Stimulated activated CD4-positive, alpha-beta T cell treated with anti-CD3 and anti-CD28 coated beads, Interleukin-12 subunit alpha, Interleukin-12 subunit beta, amount 100 ng/mL, for 4 hours (primary cell): ENCODE data around the gene LRRC18.
A peak's percentile ranks its signal among the peaks of the same experiment; 100 is the strongest.

Source experiments
- DNase-seq: peaks from one replicate; pipeline ENCODE4 v3.0.0-alpha.2; 2020

LRRC18 gene

DNA sequence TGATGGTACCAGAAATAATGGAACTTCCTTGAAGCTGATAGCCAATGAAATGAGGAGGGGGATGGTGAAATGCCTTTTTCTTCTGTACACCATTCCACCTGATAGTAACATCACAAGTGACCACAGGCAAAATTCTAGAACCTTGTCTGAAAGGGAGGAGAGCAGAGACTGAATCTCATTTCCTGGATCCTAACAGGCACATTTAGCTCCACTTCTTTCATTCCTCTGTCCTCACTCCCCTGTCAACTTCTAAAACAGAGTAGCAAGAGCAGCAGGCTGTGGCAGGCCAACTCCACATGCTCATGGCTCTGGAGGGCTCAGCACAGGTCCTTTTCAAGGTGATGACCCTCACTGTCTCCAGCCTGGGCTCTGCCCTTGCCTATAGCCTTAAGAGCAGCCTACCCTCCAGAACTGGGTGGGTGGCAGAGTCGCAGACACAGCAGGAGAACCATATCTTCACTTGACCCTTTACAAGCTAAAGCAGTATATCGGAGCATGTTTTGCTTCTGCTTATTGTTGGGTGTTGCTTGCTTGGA is at the start of gene LRRC18:
LRRC18 (minus strand) TSS at position 51 of the 536 bp plus-strand sequence. CDS start 25,685 bp downstream, outside the sequence.
- no peak for DNase-seq

DNA sequence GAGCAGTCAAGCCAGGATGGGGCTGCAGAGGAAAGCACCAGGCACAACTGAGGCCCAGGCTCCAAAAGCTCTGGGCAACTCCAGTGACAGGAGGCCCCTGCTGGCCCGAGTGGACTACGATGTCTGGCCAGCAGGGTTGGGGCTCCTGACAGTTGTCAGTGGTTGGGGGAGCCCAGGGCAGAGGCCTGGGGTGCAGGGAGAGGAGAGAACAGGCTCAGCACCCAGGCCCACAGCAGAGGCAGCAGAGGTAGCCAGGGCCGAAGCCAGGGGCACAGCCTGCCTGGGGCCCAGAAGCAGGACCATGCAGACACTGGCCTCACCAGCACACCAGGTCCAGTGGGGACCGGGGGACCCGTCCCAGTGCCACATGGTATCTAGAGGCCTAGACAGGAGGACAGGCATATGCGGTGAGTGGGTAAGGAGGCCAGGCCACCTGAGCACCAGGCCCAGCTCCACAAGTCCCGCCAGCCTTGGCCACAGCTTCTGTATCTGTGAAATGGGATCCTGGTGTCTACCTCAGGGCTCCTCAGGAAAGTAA is 46.0 kb upstream of the LRRC18 start:
- no peak for DNase-seq

DNA sequence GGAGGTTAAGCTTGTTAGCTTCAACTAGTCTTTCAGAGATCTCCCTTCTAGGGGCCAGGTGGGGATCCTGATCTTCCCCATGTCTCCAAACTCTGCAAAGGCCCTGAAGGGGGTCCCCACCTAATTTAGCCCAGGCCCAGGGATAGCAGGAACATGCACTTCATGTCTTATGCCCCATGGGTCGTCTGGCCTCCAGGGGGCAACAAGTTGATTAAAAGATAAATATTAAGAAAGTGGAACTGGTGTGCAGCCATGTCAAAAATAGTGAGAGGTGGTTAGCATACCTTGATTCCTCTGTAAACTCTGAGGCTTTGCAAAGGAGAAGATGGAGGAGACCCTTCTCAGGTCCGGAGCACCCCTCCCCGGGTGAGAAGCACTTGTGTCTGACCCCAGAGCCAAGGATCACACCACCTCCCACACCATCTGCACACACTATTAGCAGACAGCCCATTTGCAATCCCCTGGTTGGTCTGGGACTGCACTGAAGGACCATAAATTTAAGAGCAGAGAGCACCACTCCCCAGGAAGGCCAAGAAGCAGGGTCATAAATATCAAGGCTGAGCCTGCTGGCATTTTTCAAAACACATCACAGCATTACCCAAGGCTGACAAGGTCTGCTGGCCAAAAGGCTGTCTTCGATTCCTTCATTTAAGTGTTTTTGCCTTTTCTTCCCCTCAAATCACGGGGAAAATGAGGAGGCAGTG is 44.2 kb upstream of the LRRC18 start:
- DNase-seq: no peak

DNA sequence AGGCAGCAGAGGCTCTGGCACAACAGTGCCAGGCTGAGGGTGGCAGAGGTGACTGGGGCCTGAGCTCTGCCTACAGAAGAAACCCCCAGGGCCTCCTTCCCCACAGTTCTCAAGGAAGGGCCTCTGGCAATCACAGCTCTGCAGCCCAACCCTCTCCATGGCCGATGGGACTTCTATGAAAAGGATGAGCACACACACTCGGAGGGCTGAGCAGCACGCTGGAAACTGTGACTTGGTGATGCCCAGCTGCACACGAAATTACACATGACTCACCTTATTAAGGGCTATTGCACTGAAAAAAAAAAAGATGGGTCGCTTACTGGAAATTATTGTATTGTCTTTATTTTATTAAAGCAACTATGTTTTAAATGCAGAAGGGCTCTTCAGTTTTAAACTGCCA is 42.9 kb upstream of the LRRC18 start:
- no peak for DNase-seq

DNA sequence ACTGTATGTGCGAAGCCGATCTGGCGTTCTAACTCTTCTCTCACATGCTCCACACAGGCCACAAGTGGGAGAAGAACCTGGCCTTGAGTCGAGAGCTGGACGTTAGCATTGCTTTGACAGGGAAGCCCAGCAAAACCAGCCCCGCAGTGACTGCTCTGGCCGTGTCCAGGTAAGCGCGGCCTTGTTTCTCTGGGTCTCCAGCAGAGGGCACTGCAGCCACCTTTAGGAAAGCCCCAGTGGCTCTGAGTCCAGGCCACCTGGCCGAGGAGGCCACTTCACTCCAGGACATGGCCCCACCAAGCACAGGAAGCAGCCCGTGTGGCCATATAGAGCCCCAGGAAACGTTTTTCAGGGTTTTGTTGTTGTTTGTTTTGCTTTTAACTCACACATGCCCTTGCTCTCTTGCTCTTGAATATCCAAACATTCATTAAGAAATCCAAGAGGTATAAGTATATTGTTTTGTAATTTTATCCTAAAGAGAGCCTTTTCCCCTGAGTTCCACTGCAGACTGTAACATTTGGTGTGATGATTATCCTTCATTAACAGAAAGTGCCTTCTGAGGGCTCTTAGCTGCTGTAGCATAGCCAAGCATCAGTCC is 41.8 kb upstream of the LRRC18 start:
- peak; percentile 12 for DNase-seq

DNA sequence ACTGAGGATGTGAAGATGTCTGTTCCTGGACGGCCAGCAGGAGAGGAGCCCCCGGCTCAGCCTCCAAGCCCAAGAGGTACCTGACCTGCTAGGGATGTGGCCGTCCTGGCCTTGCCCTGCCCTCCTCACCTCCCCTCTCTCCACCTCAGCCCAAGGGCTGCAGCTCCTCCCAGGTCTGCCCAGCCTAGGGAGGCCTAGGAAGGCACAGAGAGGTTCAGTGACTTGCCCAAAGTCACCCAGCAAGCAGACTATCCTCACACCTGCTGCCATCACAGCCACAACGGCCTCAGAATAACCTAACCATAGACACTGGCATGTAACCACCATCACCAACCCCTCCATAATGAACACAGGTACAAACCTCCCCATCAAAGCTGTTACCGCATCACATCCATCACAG is 38.7 kb upstream of the LRRC18 start:
- DNase-seq: no peak

DNA sequence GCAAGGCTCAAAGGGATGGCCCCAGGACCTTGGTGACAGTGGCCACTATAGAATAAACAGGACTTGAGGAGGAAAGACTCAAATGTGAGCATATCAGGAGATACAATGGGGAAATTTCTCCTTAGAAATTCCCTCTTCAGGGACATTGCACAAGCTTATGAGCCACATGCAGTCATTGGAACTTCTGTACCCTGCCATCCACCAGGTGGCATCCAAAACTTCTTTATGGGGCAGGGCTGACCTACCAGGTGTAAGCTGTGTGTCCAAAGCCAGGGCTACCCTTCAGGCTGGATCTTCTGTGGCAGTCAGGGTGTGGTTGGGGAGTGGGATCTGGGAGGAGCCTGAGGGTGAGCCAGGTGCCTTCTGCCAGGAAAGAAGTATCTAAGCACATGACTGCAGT is 36.6 kb upstream of the LRRC18 start:
- DNase-seq: no peak

DNA sequence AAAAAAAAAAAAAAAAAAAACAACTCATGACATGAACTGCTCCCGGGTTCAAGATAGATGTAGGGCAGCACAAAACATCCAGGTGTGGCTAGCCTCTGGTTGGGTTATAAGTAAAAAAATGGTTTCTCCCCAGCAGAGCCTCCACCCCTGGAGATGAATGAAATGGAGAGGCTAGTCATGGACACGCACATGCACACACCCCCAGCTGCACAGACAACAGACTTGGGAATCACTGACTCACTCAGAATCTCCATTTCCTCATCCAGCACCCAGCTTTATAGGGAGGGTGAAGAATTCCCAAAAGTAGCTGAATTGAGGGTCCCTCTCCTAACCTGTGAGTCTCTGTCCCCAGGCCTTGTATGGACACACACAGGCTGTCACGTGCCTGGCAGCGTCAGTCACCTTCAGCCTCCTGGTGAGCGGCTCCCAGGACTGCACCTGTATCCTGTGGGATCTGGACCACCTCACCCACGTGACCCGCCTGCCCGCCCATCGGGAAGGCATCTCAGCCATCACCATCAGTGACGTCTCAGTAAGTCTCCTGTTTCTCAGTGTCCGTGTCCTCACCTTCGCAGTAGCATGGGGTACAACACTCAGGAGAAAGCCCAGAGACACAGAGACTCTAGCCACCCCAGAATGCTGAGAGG is 35.0 kb upstream of the LRRC18 start:
- no peak for DNase-seq

DNA sequence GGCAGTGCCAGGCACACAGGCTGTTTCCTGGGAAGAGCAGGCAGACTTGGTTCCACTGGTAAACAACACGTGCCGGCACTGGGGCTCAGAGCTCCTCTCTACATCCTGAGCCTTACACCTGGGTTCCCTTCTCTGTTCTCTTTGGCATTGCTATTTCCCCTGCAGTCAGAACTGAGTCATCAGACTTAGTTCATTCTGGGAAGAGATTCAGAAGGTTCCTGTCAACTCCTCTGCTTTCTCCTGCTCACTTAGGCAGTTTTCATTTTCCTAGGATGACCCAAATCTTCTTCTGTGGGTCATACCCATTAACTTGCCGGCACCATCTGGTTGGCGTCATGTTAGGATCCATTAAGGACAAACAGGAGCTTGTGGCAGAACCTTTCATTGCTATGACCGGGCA is 33.4 kb upstream of the LRRC18 start:
- DNase-seq: no peak

DNA sequence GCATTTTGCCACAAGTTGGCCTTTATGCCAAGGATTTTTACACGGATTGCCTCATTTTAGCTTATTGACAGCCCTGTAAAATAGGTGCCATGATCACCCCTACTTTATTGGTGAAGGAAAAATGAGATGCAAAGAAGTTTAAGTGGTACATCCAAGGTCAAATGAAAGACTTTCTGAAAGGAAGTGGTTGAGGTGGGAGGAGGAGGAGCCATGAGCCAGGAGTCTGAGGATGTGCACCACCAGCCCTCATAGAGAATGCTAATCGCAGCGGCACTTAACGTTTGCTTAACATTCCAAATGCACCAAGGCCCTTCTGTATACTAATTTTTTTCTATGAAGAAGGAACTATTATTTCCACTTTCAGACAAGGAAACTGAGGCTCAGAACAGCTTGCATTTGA is 31.0 kb upstream of the LRRC18 start:
- DNase-seq: no peak

DNA sequence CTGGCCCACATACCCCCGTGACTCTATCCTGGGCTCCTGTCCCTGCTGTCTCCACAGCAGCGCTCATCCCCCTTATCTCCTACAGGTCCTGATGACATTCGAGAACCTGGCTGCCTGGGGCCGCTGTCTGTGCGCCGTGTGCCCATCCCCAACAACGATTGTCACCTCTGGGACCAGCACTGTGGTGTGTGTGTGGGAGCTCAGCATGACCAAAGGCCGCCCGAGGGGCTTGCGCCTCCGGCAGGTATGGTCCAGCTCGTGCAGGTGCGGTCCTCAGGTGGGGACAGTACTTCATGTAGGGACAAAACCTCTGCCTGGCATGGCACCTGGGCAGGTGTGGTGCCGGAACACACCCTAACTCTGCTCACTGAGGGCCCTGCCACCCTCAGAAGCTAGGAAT is 30.4 kb upstream of the LRRC18 start:
- DNase-seq: no peak

DNA sequence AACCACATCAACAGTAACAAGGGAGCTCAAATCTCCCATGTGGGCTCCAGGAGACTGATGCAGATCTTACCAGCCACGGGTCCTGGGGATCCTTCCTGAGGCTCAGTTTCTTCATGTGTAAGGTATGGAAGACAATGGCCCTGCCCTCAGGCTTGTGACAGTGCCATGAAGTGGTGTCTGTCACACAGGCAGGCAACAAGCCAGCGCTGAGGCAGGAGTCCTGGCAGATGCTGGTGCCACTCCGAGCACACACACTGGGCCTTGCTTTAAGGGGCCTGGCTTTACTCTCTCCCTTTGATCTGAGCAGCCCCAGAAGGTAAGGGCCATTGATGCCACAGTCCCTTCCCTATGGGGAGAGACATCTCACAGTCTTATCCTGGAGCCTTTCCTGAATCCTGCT is 28.4 kb upstream of the LRRC18 start:
- no peak for DNase-seq

DNA sequence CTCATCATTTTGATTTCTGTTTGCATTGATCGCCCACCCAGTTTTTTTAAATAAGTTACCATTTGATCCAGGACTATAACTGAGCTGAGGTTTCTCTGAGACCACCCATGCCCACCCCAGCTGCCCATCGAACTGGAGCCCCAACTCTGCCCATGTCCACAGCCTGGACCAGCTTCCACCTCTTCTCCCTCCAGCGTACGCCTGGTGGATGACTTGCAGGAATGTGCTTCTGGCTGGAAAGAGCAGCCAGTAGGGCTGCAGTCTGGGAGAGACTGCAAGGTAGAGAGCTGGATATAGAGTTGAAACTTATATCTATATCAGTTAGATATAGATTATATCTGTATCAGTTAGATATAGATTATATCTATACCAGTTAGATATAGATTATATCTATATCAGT is 25.8 kb upstream of the LRRC18 start:
- DNase-seq: no peak

DNA sequence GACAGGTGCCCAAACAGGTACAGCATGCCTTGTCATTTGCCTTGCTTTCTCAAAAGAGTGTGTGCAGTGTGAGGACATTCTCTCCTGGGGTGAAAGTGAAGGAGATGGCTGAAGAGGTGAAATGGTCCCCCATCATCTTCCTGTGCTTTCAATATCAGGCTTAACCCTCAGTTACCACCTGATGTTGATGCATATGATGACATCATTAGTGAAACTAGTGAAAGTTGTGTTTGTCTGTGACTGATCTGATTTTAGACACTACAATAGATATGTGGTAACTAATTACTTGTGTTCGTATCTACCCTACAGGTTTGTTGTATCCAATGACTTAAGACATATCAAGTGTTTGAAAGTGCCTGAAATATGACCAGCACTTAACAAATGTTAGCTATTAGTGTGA is 24.4 kb upstream of the LRRC18 start:
- DNase-seq: no peak

DNA sequence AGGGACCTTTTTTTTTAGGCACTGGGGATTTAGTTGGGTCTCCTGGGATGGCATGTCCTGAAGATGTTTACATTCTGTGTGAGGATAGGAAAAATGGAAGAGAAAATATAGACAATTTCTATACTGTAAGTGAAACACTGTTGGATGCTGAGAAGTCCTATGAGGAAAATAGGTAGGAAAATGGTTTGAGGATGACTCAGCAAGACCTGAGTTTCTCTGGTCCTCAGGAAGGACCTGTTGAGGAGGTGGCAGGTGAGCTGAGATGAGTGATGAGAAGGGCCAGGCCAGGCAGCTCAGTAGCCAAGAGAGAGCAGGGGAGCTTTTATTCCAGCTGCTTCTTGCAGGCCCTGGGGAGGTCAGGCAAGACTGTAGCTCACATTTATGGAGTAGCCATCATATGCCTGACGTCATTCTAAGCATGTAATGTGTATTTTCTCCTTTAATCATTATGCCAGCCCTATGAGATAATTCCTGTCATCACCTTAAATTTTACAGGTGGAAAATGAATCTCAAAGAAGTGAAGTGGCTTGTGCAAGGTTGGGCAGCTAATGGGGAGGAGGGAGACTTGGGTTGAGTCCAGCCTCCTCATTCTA is 19.1 kb upstream of the LRRC18 start:
- no peak for DNase-seq

DNA sequence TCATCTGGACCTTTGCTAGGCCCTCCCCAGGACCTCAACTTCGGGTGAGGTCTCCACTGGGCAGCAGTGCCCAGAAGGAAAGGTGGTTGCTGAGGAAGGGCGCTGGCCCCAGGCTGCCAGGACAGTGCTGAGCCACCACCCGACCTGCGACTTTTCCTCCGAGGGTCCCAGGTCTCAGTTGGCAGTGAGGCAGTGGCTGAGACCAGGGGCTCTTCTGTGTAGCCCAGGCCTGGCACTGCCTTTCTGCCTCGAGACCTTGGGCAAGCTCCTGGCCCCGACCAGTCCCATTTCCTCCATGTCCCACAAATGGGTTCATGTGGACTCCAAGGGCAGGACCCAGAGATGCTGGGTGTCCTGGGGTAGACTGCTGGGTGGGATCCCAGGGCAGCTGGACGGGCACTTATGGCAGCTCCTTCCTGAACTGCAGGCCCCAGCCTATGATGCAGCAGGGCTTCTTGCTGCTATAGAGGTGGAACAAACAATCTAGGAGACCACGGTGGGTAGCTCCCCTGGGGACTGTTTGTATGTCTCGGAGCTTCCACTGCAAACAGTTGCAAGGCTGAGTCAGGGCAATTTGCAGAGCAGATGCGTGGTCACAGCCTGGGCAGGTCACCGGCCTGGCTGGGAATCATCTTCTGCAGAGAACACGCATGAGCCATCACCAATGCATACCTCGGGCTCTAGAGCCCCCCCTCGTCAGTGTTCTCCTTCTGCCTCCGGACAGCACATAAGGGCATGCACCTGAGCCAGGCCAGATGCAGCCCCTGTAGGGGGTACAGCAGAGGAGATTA is 17.9 kb upstream of the LRRC18 start:
- DNase-seq: no peak

DNA sequence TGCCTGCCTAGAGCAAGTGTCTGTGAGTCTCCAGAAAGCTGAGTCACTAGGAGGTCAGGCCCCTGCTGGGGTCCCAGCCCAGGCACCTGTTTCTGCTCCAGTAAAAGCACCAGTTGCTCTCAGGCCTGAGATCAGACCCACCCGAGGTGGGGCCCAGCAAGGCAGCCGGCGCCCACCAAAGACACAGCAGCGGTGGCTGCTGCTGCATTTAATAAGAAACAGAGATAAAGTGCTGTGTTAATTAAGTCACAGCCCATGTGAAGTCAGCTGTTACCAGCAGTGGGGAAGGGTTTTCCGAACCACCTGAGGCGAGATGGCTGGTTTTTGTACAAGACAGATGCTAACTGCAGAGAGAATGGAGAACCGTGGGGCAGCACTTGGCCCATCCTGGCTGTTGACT is 12.1 kb upstream of the LRRC18 start:
- DNase-seq: no peak

DNA sequence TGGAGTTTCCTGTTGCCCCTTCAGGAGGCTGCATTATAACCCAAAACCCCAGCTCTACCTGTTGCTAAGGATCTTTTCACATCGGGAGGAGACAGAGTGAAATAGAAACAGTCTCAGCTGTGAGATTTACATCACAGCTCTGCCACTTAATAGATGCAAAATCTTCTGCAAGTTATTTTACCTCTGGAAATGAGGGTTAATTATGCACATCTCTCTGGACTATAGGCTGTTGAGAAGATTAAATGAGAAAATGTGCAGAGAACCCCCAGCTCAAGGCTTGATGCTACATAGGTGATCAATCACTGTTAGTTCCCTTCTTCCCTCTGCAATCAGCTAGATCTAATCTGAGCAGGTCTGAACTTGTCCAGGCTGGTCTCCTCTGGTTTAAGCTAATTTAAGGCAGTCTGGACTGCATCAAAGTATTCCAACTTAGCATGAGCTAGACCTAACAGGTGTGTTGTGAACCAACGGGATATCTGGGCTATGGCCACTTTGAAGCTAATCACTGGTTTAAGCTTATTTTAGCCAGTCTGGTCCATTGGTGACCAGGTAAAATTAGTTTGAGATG is 8.9 kb upstream of the LRRC18 start:
- DNase-seq: no peak

DNA sequence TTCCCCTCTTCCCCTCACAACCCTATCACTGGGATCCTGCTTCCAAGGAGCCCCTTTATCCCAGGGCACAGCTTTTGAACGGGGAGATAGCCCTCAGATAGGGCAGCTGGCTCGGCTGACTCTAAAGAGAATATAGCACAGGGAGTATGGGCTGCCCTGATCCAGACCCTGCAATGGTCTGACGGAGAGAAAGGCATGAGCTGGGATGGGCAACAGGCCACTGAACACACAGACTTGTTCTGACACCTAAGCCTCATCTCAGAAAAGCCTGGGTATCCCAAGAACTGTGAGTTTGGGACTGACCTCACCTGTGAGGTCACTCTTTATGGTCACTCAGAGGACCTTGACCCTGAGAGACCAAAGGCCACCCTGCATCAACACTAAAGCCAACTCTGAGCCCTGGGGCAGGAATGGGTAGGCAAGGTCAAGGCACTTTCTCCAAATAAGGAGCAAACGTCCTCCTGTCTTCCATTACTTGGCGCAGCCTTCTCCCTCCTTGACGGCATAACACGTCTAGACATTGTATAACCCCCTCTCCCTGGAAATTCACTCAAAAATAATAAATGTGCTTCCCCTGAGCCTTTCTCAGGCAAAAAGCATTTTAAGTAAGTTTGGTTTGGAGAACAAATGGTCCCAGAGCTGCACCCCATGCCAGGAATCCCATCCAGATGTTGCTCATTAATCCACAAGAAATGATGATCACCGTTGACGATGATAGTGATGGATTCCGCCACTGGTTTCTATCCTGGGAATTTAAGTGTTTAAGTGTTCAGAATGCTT is 8.2 kb upstream of the LRRC18 start:
- no peak for DNase-seq

DNA sequence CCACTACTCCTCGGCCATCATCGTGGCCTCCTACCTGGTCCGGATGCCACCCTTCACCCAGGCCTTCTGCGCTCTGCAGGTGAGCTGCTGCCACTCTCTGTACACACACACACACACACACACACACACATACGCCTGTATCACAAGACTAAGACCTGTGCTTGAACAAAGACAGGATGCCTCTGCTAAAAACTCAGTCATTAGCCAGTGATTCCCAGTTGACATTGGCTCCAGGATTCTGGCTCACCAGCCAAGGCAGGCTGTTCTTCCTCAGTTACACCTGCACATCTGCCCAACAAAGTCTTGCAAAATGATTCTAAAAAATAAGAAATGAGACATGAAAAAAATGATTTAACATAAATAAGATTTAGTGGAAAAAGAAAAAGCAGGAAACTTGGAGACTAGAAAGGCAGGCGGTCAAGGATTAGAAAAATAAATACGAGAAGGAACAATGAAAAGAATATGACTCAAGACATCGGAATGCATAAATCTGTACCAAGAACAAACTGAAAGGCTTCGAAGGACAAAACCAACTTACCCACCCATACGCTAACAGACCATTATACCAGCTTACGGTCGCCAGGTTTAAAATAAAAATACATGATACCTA is 7.4 kb upstream of the LRRC18 start:
- no peak for DNase-seq

DNA sequence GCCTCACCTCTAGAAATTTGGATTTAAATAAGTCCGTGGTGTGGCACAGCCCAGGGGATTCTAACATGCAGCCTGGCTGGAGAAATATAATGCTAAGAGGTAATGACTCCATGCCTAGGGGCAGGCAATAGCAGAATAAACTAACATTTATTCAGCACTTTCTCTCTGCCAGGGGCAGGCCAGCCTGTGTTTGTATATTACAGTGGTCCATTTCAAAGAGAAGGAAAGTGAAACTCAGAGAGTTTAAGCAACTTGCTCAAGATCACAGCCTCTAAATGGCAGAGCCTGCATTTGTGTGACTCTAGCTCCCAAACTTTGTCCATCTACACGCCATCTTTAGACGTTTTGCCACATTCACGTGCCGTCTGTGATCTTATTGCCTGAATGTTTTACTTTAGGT is 6.7 kb upstream of the LRRC18 start:
- no peak for DNase-seq
